ENCODE data around the gene RTN4RL2.

DNA sequence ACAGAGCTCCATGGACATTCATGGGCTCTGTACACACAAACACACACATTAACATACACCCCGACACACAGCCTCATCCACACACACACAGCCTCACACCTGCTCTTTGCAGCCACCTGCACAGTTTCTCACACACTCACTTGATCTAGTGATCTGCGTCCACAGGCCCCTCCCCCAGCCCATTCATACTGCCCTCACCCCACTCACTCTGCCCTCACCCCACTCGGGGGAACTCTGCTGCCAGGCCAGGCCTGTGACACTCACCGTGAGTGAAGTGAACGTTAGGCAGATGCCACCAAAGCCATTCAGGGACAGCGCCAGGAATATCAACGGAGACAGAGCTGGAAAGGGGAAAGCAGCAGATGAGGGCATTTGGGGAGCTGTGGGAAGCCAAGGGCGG is 40.2 kb downstream of the RTN4RL2 start:
- TF ChIP-seq, protein P1, sequence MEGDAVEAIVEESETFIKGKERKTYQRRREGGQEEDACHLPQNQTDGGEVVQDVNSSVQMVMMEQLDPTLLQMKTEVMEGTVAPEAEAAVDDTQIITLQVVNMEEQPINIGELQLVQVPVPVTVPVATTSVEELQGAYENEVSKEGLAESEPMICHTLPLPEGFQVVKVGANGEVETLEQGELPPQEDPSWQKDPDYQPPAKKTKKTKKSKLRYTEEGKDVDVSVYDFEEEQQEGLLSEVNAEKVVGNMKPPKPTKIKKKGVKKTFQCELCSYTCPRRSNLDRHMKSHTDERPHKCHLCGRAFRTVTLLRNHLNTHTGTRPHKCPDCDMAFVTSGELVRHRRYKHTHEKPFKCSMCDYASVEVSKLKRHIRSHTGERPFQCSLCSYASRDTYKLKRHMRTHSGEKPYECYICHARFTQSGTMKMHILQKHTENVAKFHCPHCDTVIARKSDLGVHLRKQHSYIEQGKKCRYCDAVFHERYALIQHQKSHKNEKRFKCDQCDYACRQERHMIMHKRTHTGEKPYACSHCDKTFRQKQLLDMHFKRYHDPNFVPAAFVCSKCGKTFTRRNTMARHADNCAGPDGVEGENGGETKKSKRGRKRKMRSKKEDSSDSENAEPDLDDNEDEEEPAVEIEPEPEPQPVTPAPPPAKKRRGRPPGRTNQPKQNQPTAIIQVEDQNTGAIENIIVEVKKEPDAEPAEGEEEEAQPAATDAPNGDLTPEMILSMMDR (IDR thresholded peaks at IDR 0.05): no peak
- TF ChIP-seq POLR2A (IDR thresholded peaks at IDR 0.05): no peak
- TF ChIP-seq EP300 (IDR thresholded peaks at IDR 0.05): no peak

All from ovary (tissue), 3 donors.